Endodermal cell (in vitro differentiated cells): ENCODE data around the gene CLEC18B. TPM values are rescaled to one million over a fixed set of nuclear protein-coding genes. Genes with fewer than 3 reads are reported as not detected.
A peak's percentile ranks its signal among the peaks of the same experiment; 100 is the strongest.
"Not testable (repeated sequence)": the region's sequence is repeated elsewhere in the genome, so short reads cannot be mapped to it uniquely, and the experiment has no call there.

Experiments
- DNase-seq: peaks from one replicate; pipeline ENCODE4 v3.0.0-alpha.2; 2017
- H3K27ac ChIP-seq: 2 replicates; pipeline ENCODE4 v1.5.1; 2013; ENCODE audit warnings: mild to moderate bottlenecking, low read depth, low read length, moderate library complexity
- H3K27me3 ChIP-seq: 2 replicates; pipeline ENCODE4 v1.6.1; 2013; ENCODE audit warnings: mild to moderate bottlenecking, low read length, moderate library complexity; ENCODE audit not compliant: insufficient read depth, control insufficient read depth, poor library complexity, severe bottlenecking
- H3K36me3 ChIP-seq: 2 replicates; pipeline ENCODE4 v1.7.0; 2013; ENCODE audit warnings: mild to moderate bottlenecking, low read length, moderate library complexity; ENCODE audit not compliant: control insufficient read depth, insufficient read depth
- H3K4me1 ChIP-seq: one replicate; pipeline ENCODE4 v1.7.0; 2013; ENCODE audit warnings: low read length; ENCODE audit not compliant: control insufficient read depth, insufficient read depth
- H3K4me3 ChIP-seq: 2 replicates; pipeline ENCODE4 v1.5.1; 2013; ENCODE audit warnings: mild to moderate bottlenecking, low read length, moderate library complexity
- H3K9ac ChIP-seq: 2 replicates; pipeline ENCODE4 v1.6.1; 2013; ENCODE audit warnings: mild to moderate bottlenecking, low read length, moderate library complexity; ENCODE audit not compliant: poor library complexity, severe bottlenecking; ENCODE audit errors: extremely low read depth
- H3K9me3 ChIP-seq: 2 replicates; pipeline ENCODE4 v1.6.1; 2013; ENCODE audit warnings: mild to moderate bottlenecking, low read length, moderate library complexity; ENCODE audit not compliant: control insufficient read depth
- H3K27ac Mint-ChIP-seq: 2 replicates; pipeline ENCODE4 v1.8.0; 2020; ENCODE audit warnings: mixed read lengths
- H3K27me3 Mint-ChIP-seq: 2 replicates; pipeline ENCODE4 v1.8.0; 2021; ENCODE audit warnings: mild to moderate bottlenecking, mixed read lengths; ENCODE audit not compliant: insufficient read depth
- H3K36me3 Mint-ChIP-seq: 2 replicates; pipeline ENCODE4 v1.8.0; 2020; ENCODE audit warnings: low read depth, mixed read lengths
- H3K4me1 Mint-ChIP-seq: 2 replicates; pipeline ENCODE4 v1.8.0; 2020; ENCODE audit warnings: mixed read lengths
- H3K4me3 Mint-ChIP-seq: 2 replicates; pipeline ENCODE4 v1.8.0; 2020; ENCODE audit warnings: mild to moderate bottlenecking, moderate library complexity, mixed read lengths
- H3K9me3 Mint-ChIP-seq: 2 replicates; pipeline ENCODE4 v1.8.0; 2020; ENCODE audit warnings: mild to moderate bottlenecking, mixed read lengths
- CTCF ChIP-seq: fragments of 200-600 bp; sonication (generic); conservative IDR thresholded peaks from 2 replicates; pipeline ENCODE4 v1.5.0; 2021; ENCODE audit warnings: antibody characterized with exemption, mild to moderate bottlenecking
- WGBS, 2 experiments: methylation state at CpG; one replicate each; pipeline versions ENCODE4 v1.1.5 to v1.1.7; 2013; ENCODE audit warnings: missing lambda C conversion rate in 2 of 2, mixed read lengths in 1 of 2; ENCODE audit not compliant: insufficient coverage in 1 of 2, insufficient read length in 1 of 2; 5-methylcytosine and 5-hydroxymethylcytosine counted together
- total RNA-seq, 2 donors: library from RNA; stranded (reverse); fragmentation: NEBNext Ultra II Directional in 1 of 2; extraction: Animal tissue kit (Norgen Biotek cat#: 25700) in 1 of 2; gene quantifications; 2 replicates in 1 of 2; 3 replicates in 1 of 2; pipeline ENCODE4 v1.2.1, GENCODE V29; 2021

Gene CLEC18B
- total RNA-seq, 2 donors from 2014 or later = not detected

GRCh38 chr16:74372953-74373846 is 48.1 kb downstream of the CLEC18B start:
- no peak overlapping the region for H3K27ac Mint-ChIP-seq
- WGBS, 2 experiments = 86 to 90% methylated on average over 10 of the region's 10 CpGs
- no peaks in the 10 kb centered on the region for H3K9me3 Mint-ChIP-seq

GRCh38 chr16:74372369-74372768 is 48.9 kb downstream of the CLEC18B start:
- Histone ChIP-seq H3K9me3 (no peaks in the 10 kb centered on the region), H3K27me3 (no peaks in the 10 kb centered on the region), H3K9ac (no peak overlapping the region), H3K4me3 (no peak overlapping the region), H3K36me3 (no peaks in the 10 kb centered on the region), H3K4me1 (no peaks in the 10 kb centered on the region), H3K27ac (no peak overlapping the region)
- DNase-seq = no peak
- Mint-ChIP-seq H3K4me3 (no peak overlapping the region), H3K4me1 (peaks cover 1% of the 10 kb centered on the region), H3K27me3 (peaks cover 1% of the 10 kb centered on the region), H3K36me3 (no peaks in the 10 kb centered on the region), H3K9me3 (no peaks in the 10 kb centered on the region), H3K27ac (no peak overlapping the region)
- TF ChIP-seq CTCF = no peak
- 91 to 92% methylated on average over 5 of the region's 5 CpGs for WGBS, 2 experiments

More at GRCh38 chr16:74372953-74373846, 48.1 kb downstream of the CLEC18B start:
- Mint-ChIP-seq H3K4me1 (peaks cover 1% of the 10 kb centered on the region), H3K27me3 (peaks cover 1% of the 10 kb centered on the region), H3K4me3 (no peak overlapping the region), H3K36me3 (no peaks in the 10 kb centered on the region)
- no peak overlapping the region for H3K27ac ChIP-seq
- H3K27me3 ChIP-seq = no peaks in the 10 kb centered on the region
- H3K9ac ChIP-seq = no peak overlapping the region
- peak; percentile 32 for DNase-seq
- no peak for TF ChIP-seq CTCF
- H3K4me1 ChIP-seq = no peaks in the 10 kb centered on the region
- no peaks in the 10 kb centered on the region for H3K9me3 ChIP-seq
- H3K4me3 ChIP-seq = no peak overlapping the region
- no peaks in the 10 kb centered on the region for H3K36me3 ChIP-seq

GRCh38 chr16:74370338-74371135 is 50.7 kb downstream of the CLEC18B start:
- not testable (repeated sequence) for H3K4me1 Mint-ChIP-seq, H3K27ac Mint-ChIP-seq, H3K36me3 Mint-ChIP-seq, H3K4me1 ChIP-seq, H3K9me3 ChIP-seq, H3K27ac ChIP-seq, H3K4me3 ChIP-seq, H3K4me3 Mint-ChIP-seq, H3K27me3 Mint-ChIP-seq, H3K27me3 ChIP-seq, H3K36me3 ChIP-seq, DNase-seq, H3K9me3 Mint-ChIP-seq, H3K9ac ChIP-seq
- 92 to 93% methylated on average over 18 to 20 of the region's 20 CpGs for WGBS, 2 experiments

GRCh38 chr16:74368002-74368911 is 53.0 kb downstream of the CLEC18B start:
- not testable (repeated sequence) for H3K27me3 Mint-ChIP-seq, H3K4me1 Mint-ChIP-seq, H3K9me3 Mint-ChIP-seq, H3K4me1 ChIP-seq, H3K27ac ChIP-seq, H3K36me3 Mint-ChIP-seq, H3K9me3 ChIP-seq, H3K36me3 ChIP-seq, H3K27me3 ChIP-seq
- peak overlapping the region; percentile 90 for H3K4me3 Mint-ChIP-seq
- Histone ChIP-seq H3K9ac (peak overlapping the region; percentile 67), H3K4me3 (peak overlapping the region; percentile 92)
- DNase-seq = peak; percentile 92
- H3K27ac Mint-ChIP-seq = peak overlapping the region; percentile 85
- WGBS, 2 experiments = 1 to 4% methylated on average over 27 to 65 of the region's 81 CpGs

GRCh38 chr16:74367469-74368001 is 53.7 kb downstream of the CLEC18B start:
- Histone ChIP-seq H3K9ac (peak overlapping the region; percentile 59), H3K4me3 (peak overlapping the region; percentile 92)
- not testable (repeated sequence) for H3K4me1 ChIP-seq, H3K4me1 Mint-ChIP-seq, H3K27me3 ChIP-seq, H3K9me3 ChIP-seq, H3K36me3 Mint-ChIP-seq, H3K27ac ChIP-seq, H3K9me3 Mint-ChIP-seq, H3K27me3 Mint-ChIP-seq, H3K36me3 ChIP-seq
- DNase-seq = peak; percentile 81
- Mint-ChIP-seq H3K4me3 (peak overlapping the region; percentile 90), H3K27ac (peak overlapping the region; percentile 85)
- WGBS, 2 experiments = 4 to 9% methylated on average over 16 to 28 of the region's 35 CpGs
